Neural cell (in vitro differentiated cells): ENCODE results near the gene FARP1. TPM values are rescaled to one million over a fixed set of nuclear protein-coding genes. Genes with fewer than 3 reads are reported as not detected.
"Not testable (repeated sequence)": the region's sequence is repeated elsewhere in the genome, so short reads cannot be mapped to it uniquely, and the experiment has no call there.

Experiments
- H2AFZ ChIP-seq: fragments of 200-600, 300-800 bp; sonication (generic), shearing (Covaris generic); 2 replicates; pipeline ENCODE4 v1.6.0; 2014; ENCODE audit warnings: low read depth, mild to moderate bottlenecking, antibody characterized with exemption, low read length, moderate library complexity
- H3F3A ChIP-seq: fragments of 200-600 bp; shearing (Covaris generic); 2 replicates; pipeline ENCODE4 v1.6.1; 2016; ENCODE audit warnings: mild to moderate bottlenecking, moderate library complexity, mixed read lengths, antibody characterized with exemption, low read length; ENCODE audit not compliant: insufficient read depth, poor library complexity, severe bottlenecking
- H3K27ac ChIP-seq: fragments of 200-600, 300-800 bp; sonication (generic), shearing (Covaris generic); 2 replicates; pipeline ENCODE4 v1.5.1; 2014; ENCODE audit warnings: mild to moderate bottlenecking, low read length, moderate library complexity
- H3K27me3 ChIP-seq: fragments of 300-800, 200-600 bp; sonication (generic), shearing (Covaris generic); 2 replicates; pipeline ENCODE4 v1.6.0; 2014; ENCODE audit warnings: mild to moderate bottlenecking, low read depth, low read length, moderate library complexity; ENCODE audit not compliant: insufficient read depth
- H3K36me3 ChIP-seq: fragments of 300-800, 200-600 bp; sonication (generic), shearing (Covaris generic); 2 replicates; pipeline ENCODE4 v1.5.1; 2014; ENCODE audit warnings: mild to moderate bottlenecking, antibody characterized with exemption, low read length, moderate library complexity; ENCODE audit not compliant: insufficient read depth
- H3K4me2 ChIP-seq: fragments of 300-800, 200-600 bp; sonication (generic), shearing (Covaris generic); 2 replicates; pipeline ENCODE4 v1.6.0; 2014; ENCODE audit warnings: mild to moderate bottlenecking, low read length
- H3K4me3 ChIP-seq: fragments of 300-800, 200-600 bp; sonication (generic), shearing (Covaris generic); 2 replicates; pipeline ENCODE4 v1.5.1; 2014; ENCODE audit warnings: mild to moderate bottlenecking, low read length, moderate library complexity
- H3K79me2 ChIP-seq: fragments of 200-600 bp; shearing (Covaris generic); replicated peaks from 2 replicates; pipeline ENCODE4 v1.6.0; 2014; ENCODE audit warnings: mild to moderate bottlenecking, low read length, moderate library complexity; ENCODE audit not compliant: insufficient read depth
- H3K9ac ChIP-seq: fragments of 300-800, 200-600 bp; sonication (generic), shearing (Covaris generic); 2 replicates; pipeline ENCODE4 v1.6.1; 2016; ENCODE audit warnings: mild to moderate bottlenecking, low read length, mixed read lengths
- H3K9me2 ChIP-seq: fragments of 200-600 bp; shearing (Covaris generic); 2 replicates; pipeline ENCODE4 v1.6.1; 2016; ENCODE audit warnings: mild to moderate bottlenecking, low read length, mixed read lengths; ENCODE audit not compliant: insufficient read depth
- H3K9me3 ChIP-seq: fragments of 200-600, 300-800 bp; sonication (generic), shearing (Covaris generic); 2 replicates; pipeline ENCODE4 v1.6.1; 2016; ENCODE audit warnings: mild to moderate bottlenecking, mixed run types, low read length, moderate library complexity, mixed read lengths
- H4K20me1 ChIP-seq: fragments of 200-600 bp; shearing (Covaris generic); 2 replicates; pipeline ENCODE4 v1.6.1; 2016; ENCODE audit warnings: mild to moderate bottlenecking, mixed run types; ENCODE audit not compliant: insufficient read depth
- EP300 ChIP-seq: fragments of 450-650 bp; conservative IDR thresholded peaks from 2 replicates; pipeline ENCODE4 v1.6.1; 2014; ENCODE audit warnings: antibody characterized with exemption, mild to moderate bottlenecking, moderate library complexity; ENCODE audit not compliant: poor library complexity, severe bottlenecking
- EZH2 ChIP-seq: fragments of 200-600, 300-800 bp; shearing (Covaris generic), sonication (generic); IDR thresholded peaks from 2 replicates; pipeline ENCODE4 v1.6.1; 2014; ENCODE audit warnings: antibody characterized with exemption, low read length, borderline replicate concordance, mild to moderate bottlenecking; ENCODE audit not compliant: insufficient read depth, poor library complexity, severe bottlenecking
- MXI1 ChIP-seq: fragments of 450-650 bp; conservative IDR thresholded peaks from 2 replicates; pipeline ENCODE4 v1.6.1; 2014; ENCODE audit warnings: antibody characterized with exemption, mild to moderate bottlenecking; ENCODE audit not compliant: poor library complexity, severe bottlenecking
- POLR2AphosphoS5 ChIP-seq: IDR thresholded peaks from 2 replicates; pipeline ENCODE4 v1.6.1; 2012
- RAD21 ChIP-seq: fragments of 450-650 bp; conservative IDR thresholded peaks from 2 replicates; pipeline ENCODE4 v1.6.1; 2014; ENCODE audit warnings: antibody characterized with exemption, mild to moderate bottlenecking, moderate library complexity
- SMC3 ChIP-seq: fragments of 450-650 bp; conservative IDR thresholded peaks from 2 replicates; pipeline ENCODE4 v1.6.1; 2014; ENCODE audit warnings: antibody characterized with exemption, mild to moderate bottlenecking, moderate library complexity; ENCODE audit not compliant: poor library complexity
- TAF1 ChIP-seq: IDR thresholded peaks from 2 replicates; pipeline ENCODE4 v1.6.1; 2012; ENCODE audit warnings: low read depth
- polyA plus RNA-seq: library from polyadenylated mRNA; depleted of rRNA; stranded (reverse); fragments of >200 nt; gene quantifications from 2 replicates; pipeline ENCODE4 v1.2.3, GENCODE V29; 2014
- TF ChIP-seq, protein P1 (sequence below): fragments of 450-650 bp; IDR thresholded peaks from 2 replicates; pipeline ENCODE4 v1.5.1; 2014; ENCODE audit warnings: antibody characterized with exemption, mild to moderate bottlenecking, moderate library complexity; ENCODE audit not compliant: poor library complexity, severe bottlenecking
- TF ChIP-seq, protein P2 (sequence below): IDR thresholded peaks from 2 replicates; pipeline ENCODE4 v1.6.1; 2012; ENCODE audit warnings: borderline replicate concordance

FARP1 gene
- polyA plus RNA-seq, 1 donor from 2014 or later: 19.7 TPM

DNA sequence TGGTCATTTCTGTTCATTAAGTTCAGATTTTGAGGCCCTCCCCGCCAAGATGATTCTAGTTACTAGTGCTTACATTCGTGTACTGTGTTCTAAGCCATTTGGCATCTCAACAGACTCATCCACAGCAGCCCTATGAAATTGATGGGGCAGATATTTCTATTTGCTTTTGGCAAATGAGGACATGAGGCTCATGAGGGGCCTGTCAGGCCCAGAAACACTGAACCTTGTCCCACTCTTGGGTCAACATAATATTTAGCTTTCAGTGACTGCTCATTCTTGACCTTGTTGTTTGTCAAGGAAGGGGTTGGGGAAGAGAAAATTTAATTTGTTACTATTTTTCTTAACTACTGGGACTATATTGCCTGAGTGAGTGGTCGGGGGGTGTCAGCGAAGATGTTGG, 126.5 kb downstream of the FARP1 start:
- H3K79me2 ChIP-seq: peaks cover 23% of the 10 kb centered on the region
- TF ChIP-seq, protein P1, sequence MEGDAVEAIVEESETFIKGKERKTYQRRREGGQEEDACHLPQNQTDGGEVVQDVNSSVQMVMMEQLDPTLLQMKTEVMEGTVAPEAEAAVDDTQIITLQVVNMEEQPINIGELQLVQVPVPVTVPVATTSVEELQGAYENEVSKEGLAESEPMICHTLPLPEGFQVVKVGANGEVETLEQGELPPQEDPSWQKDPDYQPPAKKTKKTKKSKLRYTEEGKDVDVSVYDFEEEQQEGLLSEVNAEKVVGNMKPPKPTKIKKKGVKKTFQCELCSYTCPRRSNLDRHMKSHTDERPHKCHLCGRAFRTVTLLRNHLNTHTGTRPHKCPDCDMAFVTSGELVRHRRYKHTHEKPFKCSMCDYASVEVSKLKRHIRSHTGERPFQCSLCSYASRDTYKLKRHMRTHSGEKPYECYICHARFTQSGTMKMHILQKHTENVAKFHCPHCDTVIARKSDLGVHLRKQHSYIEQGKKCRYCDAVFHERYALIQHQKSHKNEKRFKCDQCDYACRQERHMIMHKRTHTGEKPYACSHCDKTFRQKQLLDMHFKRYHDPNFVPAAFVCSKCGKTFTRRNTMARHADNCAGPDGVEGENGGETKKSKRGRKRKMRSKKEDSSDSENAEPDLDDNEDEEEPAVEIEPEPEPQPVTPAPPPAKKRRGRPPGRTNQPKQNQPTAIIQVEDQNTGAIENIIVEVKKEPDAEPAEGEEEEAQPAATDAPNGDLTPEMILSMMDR: no peak
- no peak for TF ChIP-seq MXI1
- TF ChIP-seq EP300: no peak
- TF ChIP-seq POLR2AphosphoS5: no peak
- TF ChIP-seq TAF1: no peak
- TF ChIP-seq SMC3: no peak
- no peak for TF ChIP-seq EZH2
- TF ChIP-seq, protein P2, sequence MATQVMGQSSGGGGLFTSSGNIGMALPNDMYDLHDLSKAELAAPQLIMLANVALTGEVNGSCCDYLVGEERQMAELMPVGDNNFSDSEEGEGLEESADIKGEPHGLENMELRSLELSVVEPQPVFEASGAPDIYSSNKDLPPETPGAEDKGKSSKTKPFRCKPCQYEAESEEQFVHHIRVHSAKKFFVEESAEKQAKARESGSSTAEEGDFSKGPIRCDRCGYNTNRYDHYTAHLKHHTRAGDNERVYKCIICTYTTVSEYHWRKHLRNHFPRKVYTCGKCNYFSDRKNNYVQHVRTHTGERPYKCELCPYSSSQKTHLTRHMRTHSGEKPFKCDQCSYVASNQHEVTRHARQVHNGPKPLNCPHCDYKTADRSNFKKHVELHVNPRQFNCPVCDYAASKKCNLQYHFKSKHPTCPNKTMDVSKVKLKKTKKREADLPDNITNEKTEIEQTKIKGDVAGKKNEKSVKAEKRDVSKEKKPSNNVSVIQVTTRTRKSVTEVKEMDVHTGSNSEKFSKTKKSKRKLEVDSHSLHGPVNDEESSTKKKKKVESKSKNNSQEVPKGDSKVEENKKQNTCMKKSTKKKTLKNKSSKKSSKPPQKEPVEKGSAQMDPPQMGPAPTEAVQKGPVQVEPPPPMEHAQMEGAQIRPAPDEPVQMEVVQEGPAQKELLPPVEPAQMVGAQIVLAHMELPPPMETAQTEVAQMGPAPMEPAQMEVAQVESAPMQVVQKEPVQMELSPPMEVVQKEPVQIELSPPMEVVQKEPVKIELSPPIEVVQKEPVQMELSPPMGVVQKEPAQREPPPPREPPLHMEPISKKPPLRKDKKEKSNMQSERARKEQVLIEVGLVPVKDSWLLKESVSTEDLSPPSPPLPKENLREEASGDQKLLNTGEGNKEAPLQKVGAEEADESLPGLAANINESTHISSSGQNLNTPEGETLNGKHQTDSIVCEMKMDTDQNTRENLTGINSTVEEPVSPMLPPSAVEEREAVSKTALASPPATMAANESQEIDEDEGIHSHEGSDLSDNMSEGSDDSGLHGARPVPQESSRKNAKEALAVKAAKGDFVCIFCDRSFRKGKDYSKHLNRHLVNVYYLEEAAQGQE: no peak
- no peak for TF ChIP-seq RAD21

GRCh38 chr13:98270819-98271218, 127.9 kb downstream of the FARP1 start:
- TF ChIP-seq MXI1 (no peak), POLR2AphosphoS5 (peak; percentile 23)
- H3K9me3 ChIP-seq: no peaks in the 10 kb centered on the region
- H3K9me2 ChIP-seq: no peaks in the 10 kb centered on the region
- H3K4me3 ChIP-seq: no peak overlapping the region
- peaks cover 8% of the 10 kb centered on the region for H3F3A ChIP-seq
- H3K36me3 ChIP-seq: no peaks in the 10 kb centered on the region
- H3K9ac ChIP-seq: no peak overlapping the region
- no peak overlapping the region for H2AFZ ChIP-seq
- H3K27ac ChIP-seq: peak overlapping the region; percentile 53
- no peak overlapping the region for H3K4me2 ChIP-seq
- no peaks in the 10 kb centered on the region for H3K27me3 ChIP-seq
- peaks cover 23% of the 10 kb centered on the region for H3K79me2 ChIP-seq
- no peaks in the 10 kb centered on the region for H4K20me1 ChIP-seq

More for the DNA sequence above, 126.5 kb downstream of the FARP1 start:
- H3K9me2 ChIP-seq: no peaks in the 10 kb centered on the region
- no peaks in the 10 kb centered on the region for H4K20me1 ChIP-seq
- H2AFZ ChIP-seq: no peak overlapping the region
- peaks cover 6% of the 10 kb centered on the region for H3F3A ChIP-seq
- no peak overlapping the region for H3K4me3 ChIP-seq
- no peaks in the 10 kb centered on the region for H3K27me3 ChIP-seq
- H3K4me2 ChIP-seq: no peak overlapping the region
- no peaks in the 10 kb centered on the region for H3K9me3 ChIP-seq
- H3K36me3 ChIP-seq: no peaks in the 10 kb centered on the region
- H3K9ac ChIP-seq: no peak overlapping the region
- H3K27ac ChIP-seq: no peak overlapping the region

- not testable (repeated sequence) for H3K27ac ChIP-seq, H3K9me2 ChIP-seq, H3K27me3 ChIP-seq, H3K4me3 ChIP-seq, H2AFZ ChIP-seq, H3K9me3 ChIP-seq, H3K4me2 ChIP-seq, H3K36me3 ChIP-seq, H4K20me1 ChIP-seq, H3K9ac ChIP-seq
- Histone ChIP-seq H3F3A (peaks cover 13% of the 10 kb centered on the region), H3K79me2 (peaks cover 23% of the 10 kb centered on the region)
Measured at GRCh38 chr13:98271646-98272045, 128.8 kb downstream of the FARP1 start.
